Thyroid gland (tissue), 4 donors: Measurements from ENCODE around the gene ATF4.

Experiments
- CTCF ChIP-seq, 6 experiments: fragments of 200-600 bp in 3 of 6; fragments of 450-650 bp in 3 of 6; sonication (generic) in 3 of 6; IDR thresholded peaks; one replicate each; pipeline ENCODE4 v1.5.1; 2016 to 2019; ENCODE audit warnings: antibody characterized with exemption in 6 of 6, mild to moderate bottlenecking in 2 of 6, inconsistent platforms in 1 of 6, moderate library complexity in 1 of 6
- POLR2A ChIP-seq, 2 donors: fragments of 450-650 bp; IDR thresholded peaks; one replicate each; pipeline ENCODE4 v1.6.1; 2017; ENCODE audit warnings: antibody characterized with exemption in 2 of 2, mild to moderate bottlenecking in 2 of 2, moderate library complexity in 1 of 2

GRCh38 chr22:39558254-39558727, 37.9 kb downstream of the ATF4 start:
- TF ChIP-seq CTCF (IDR thresholded peaks at IDR 0.05) (no peak), POLR2A (IDR thresholded peaks at IDR 0.05) (no peak)
